Gastroesophageal sphincter (tissue), 3 donors: ENCODE measurements around the gene SELENOK.

Source experiments
- CTCF ChIP-seq, 4 experiments: fragments of 200-600 bp in 2 of 4; fragments of 450-650 bp in 2 of 4; sonication (generic) in 1 of 4; IDR thresholded peaks; one replicate each; pipeline ENCODE4 v1.5.1; 2017 to 2019; ENCODE audit warnings: antibody characterized with exemption in 4 of 4, mild to moderate bottlenecking in 2 of 4, moderate library complexity in 2 of 4
- POLR2A ChIP-seq, 2 donors: fragments of 450-650 bp; IDR thresholded peaks; one replicate each; pipeline ENCODE4 v1.6.1; 2017; ENCODE audit warnings: antibody characterized with exemption in 2 of 2, mild to moderate bottlenecking in 2 of 2, moderate library complexity in 1 of 2

- TF ChIP-seq CTCF (IDR thresholded peaks at IDR 0.05) (no peak), POLR2A (IDR thresholded peaks at IDR 0.05) (no peak)
These were observed 3.4 kb downstream of the SELENOK start for GRCh38 chr3:53888232-53888631.
